ENCODE data around the gene ENTPD7.
"Not testable (repeated sequence)": the region's sequence is repeated elsewhere in the genome, so short reads cannot be mapped to it uniquely, and the experiment has no call there.

ENTPD7 gene

DNA sequence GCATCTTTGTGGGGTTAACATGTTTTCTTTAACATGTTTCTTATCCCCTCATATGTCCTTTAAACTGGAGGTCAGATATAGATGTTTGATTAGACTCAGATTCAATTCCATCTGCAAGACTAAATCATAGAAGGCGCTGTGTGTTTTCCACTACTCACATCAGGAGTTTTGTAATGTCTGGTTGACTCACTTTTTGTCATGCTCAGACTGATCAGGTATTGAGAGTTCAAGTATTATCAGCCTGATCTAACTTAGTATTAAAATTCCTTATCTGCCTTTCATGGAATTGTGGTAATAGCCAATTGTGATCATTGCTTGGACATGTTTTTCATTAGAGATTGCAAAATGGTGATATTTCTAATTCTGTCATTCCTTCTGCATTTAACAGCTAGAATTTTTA lies 30.2 kb downstream of the ENTPD7 start:
- DNase-seq: no peak

DNA sequence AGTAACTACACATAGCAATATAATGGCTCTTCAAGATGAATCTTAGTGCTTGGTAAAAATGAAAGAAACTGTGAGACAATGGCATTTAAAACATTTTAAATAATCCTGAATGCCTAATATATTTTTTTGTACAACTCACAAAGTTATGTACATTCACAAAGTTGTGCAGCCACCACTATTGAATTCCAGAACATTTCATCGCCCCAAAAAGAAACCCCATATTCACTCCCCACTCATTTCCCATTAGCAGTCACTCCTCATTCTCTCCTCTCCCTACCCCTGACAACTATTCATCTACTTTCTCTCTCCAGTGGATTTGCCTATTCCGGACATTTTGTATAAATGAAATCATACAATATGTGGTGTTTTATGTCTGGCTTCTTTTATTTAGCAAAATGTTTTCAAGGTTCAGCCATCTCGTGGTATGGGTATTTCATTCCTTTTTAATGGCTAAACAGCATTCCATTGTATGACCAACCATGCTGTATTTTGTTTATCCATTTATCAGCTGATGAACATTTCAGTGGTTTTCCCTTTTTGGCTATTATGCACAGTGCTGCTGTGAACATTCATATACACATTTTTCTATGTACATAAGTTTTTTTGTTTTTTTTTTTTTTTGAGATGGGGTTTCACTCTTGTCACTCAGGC lies 34.7 kb downstream of the ENTPD7 start:
- no peak for DNase-seq

DNA sequence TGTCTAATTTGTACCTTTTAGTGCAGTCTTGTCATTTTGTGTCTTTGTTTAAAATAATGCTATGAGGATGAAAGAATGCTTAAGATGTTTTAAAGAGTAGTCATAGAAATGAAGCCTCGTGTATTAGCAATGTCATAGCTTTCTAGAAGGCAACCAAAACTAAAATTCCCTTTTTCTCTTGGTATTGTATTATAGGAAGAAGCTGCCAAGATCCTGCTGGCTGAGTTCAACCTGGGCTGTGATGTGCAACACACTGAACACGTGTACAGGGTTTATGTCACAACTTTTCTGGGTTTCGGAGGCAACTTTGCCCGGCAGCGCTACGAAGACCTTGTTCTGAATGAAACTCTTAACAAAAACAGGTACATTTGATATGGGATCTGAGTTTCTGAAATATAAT lies 36.5 kb downstream of the ENTPD7 start:
- no peak for DNase-seq

DNA sequence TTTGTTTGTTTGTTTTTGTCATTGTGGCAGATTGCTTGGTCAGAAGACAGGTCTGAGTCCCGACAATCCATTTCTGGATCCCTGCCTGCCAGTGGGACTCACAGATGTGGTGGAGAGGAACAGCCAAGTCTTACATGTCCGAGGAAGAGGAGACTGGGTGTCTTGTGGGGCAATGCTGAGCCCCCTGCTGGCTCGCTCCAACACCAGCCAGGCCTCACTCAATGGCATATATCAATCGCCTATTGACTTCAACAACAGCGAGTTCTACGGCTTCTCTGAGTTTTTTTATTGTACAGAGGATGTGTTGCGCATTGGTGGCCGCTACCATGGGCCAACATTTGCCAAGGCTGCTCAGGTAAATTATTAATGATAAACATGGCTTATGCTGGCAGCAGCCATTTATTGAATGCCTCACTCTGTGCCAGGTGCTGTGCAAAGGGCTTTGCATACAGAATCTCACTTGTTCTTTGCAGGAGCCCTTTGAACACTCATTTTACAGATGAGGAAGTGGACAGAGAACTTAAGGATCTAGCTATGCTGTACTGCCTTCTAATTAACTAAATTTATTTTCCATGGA lies 39.3 kb downstream of the ENTPD7 start:
- DNase-seq: peak in 2 of 4 experiments; percentile 13 to 28

DNA sequence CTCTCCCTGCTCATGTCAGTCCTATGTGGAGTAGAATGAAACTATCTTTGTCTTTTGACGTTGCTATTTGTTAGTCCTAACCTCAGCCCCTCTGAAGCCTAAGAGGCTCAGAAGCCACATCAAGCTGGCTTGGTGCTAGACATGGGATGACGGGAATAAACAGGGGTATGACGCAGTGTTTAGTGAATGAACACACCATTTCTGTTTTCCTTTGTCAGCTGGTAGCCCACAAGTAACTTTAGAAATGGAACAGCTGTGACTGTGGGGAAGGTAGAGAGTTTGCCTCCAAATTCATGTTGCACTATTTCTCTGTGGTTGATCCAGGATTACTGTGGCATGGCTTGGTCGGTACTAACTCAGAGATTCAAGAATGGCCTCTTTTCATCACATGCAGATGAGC lies 41.3 kb downstream of the ENTPD7 start:
- no peak for DNase-seq

DNA sequence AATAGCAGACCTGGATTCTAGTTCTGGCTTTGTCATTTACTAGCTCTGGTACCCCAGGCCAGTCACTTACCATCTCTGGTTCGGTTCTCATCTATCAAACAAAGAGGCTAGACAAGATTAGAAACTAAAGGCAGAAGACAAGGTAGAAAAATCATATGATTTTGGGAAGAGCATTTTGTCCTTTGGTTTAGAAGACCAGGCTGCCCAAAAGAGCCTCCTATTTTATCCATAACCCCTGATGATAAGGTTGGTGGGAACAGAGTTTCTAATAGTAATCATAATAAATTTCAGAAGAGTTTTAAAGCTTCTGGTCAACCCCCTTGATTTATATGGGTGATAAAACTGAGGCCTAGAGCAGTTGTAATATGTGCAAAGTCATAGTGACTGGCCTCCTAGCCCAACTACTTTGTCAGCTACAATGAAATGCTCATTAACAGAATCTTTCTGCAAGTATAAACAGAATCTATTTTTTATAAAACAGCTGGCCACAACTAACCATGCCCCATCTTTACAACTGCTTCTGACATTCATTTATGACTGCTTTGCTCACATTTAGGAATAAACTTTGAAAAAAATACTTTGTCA lies 49.2 kb downstream of the ENTPD7 start:
- DNase-seq: no peak

DNA sequence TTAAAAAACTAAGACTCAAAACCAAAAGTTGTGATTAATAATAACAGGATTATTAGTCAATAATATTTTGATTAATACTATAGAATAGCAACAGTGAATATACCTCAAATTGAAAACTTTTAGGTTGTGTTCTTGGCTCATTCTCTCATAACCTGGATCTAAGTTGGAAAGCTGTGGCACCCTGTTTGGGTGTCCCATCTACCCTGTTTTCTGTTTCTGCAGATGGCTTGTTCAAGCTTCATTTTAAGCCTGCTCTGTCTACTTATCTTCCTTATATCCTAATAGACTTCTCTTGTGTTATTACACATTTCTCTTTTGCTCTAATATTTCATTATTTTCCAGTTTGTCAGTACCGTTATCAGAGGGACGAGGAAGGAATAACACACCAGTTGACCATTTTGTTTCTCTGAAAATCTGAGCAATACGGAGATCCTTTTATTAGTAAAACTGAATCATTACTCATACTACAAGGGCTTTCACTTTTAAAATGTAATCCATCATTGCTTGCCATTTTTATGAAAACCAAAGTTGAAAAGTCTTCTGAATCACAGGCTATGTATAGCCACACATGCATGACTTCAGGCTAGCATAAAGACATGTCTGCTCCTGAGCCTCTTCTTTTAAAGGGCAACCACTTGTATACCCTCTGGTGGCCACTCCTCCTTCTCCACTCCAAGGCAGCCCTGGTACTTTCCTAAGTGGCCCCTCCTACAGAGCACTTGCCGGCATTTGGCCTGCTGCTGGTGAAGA lies 50.3 kb downstream of the ENTPD7 start:
- DNase-seq: no peak

DNA sequence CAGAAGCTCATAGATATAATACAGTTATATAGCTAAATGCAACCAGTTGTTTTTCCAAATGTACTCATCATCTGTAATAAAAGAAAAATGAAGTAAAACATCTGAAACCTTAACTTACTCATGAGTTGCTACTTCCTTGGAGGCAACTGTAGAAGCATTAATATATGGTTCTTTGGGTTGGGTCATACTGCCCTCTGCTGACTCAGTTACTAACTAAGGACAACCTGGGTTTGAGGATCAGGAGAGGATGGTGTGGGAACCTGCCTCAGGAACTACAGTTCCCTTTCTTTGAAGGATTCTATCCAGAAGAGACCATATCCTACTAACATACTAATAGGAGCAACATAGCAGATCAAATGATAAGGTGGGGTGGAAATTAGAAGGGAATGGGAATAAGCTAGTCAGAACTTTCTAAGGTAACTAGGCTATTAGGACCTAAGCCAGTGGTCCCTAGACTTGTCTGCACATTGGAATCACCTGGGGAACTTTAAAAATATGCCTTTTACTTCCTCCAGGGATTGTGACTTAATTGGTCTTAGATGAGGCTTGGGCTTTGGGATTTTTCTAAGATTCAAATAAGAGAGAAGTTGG lies 51.9 kb downstream of the ENTPD7 start:
- peak; percentile 64 to 77 (median 68) for DNase-seq

DNA sequence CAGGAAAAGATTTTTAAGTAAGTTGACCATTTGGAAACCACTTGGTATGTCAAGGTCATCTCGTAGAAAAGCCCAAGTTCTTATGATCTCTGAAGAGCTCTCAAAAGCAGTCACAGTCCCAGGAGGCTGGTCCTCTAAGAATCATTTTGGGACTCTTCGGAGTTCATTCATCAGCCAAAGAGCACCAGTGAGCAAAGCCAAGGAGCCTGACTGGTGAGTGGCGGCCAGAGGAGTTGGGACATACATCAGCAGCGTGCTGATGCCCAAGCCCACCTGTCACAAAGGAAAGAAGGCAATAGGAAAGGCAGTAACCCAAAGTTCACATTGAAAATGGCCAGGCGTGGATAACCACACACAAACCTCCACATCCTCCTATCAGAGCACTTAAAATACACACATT lies 55.1 kb downstream of the ENTPD7 start:
- no peak for DNase-seq

DNA sequence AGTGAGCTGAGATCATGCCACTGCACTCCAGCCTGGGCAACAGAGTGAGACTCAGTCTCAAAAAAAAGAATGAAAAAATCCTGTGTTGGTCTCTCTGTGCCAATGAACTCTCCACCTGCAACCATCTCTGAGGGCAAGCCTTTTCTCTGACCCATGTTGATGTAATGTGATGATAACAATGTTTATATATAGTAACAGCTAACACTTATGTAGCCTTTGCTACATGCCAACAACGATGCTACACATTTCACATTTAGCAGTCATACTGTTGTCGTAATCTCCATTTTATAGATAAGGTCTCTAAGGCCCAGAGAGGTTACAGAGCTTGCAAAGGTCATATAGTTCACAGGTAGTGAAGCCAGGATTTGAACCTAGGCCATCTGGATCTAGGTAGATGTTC lies 61.1 kb downstream of the ENTPD7 start:
- DNase-seq: no peak

DNA sequence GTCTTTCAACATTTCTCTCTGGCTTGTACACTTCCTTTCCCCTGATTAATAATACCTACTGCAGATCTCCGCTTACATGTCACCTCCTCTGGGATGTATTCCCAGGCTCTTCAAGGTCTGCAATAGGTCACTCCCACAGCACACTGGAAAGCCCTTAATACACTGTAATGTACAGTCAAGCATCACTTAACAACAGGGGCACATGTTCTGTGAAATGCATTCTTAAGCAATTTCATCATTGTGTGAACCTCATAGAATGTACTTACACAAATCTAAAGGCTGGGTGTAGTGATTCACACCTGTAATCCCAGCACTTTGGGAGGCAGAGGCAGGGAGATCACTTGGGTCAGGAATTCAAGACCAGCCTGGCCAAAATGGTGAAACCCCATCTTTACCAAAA lies 70.7 kb downstream of the ENTPD7 start:
- no peak for DNase-seq

DNA sequence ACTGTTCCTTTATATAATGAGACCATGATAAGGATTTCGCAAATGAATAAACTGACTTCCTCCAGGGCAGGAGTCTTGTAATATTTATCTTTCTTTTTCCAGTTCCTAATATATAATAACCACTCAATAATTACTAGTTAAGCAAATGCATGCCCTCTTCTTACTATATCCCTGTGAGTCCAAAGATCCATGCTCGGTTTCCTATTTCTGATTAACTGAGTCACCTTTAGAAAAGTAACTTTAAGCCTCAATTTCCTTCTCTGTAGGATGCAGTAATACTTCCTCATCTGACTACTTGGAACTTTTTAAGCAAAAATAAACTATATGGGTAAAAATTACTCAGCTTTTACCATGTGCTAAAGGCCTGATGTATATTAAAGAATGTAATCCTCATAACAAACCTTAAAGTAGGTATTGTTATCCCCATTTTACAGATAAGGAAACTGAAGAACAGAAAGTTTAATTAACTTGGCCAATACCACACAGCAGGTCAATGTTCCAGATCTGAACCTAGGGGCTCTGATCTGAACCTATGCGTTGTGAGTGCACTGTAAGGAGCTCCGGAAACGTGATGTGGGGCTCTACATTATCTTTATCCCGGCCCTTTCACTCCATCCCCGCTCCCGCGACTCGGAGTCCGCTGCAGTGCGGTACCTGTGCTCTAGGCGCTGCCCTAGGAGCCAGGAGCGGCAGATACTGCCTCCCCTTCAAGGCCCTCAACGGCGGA lies 72.2 kb downstream of the ENTPD7 start:
- DNase-seq: peak in 3 of 4 experiments; percentile 5 to 34 (median 33)

DNA sequence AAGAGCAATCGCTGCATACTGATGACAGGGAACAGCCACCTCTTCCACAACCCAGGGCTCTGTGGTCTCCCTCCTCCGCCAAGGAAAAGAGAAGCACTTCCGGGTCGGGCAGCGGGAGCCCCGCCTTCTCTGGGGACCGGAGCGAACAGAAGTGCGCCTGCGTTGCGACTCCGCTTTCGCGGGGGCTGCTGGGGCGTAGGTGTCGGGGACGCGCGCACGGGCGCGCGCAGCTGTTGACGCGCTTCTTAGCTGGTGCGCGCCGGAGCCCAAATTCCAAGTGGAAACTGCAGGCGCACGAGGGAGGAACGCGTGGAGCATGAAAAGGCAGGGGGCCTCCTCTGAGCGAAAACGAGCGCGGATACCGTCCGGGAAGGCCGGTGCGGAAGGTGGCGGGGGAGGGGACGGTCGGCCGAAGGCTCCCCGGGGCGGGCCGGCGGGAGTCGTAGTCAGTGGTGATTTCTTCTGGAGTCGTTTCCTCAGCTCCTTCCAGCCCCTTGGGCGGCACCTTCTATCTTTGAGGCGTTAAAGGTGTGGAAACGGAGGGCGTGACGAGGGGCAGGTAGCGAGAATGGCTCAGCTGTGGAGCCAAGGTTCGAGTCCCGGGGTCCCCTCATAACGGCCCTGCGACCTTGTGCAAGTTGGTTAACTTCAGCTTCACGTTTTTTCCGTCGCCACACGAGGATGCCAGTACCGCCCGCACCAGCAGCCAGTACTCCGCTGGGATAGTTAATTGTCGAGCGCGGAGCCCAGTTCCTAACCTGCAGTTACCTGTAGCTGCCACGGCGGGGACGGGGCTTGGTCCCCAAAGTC lies 72.9 kb downstream of the ENTPD7 start, which contains the start of the genes COX15 and CUTC:
Gene COX15 (minus strand): TSS at position 95 of the 810 bp plus-strand sequence. CDS start 78 bp downstream, at position 17.
Gene CUTC (plus strand): TSS at position 202 of the 810 bp plus-strand sequence. CDS start 115 bp downstream, at position 317.
- peak; percentile 97 to 98 (median 98) for DNase-seq

DNA sequence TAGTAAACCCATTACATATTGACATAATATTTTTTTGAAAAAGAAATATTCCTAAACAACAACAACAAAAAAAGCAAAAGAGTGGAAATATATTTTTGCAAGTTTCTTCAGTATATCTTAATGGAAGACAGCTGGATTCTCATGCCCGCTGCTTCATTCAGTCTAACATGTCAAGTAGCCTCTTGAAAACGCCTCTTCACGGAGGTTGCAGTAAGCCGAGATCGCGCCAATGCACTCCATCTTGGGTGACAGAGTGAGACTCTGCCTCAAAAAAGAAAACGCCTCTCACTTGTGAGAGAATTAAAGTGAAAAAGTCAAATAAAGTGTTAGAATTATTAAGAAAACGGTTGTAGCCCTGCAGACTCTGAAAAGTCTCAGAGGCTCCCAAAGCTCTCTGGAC lies 74.1 kb downstream of the ENTPD7 start:
- no peak for DNase-seq

DNA sequence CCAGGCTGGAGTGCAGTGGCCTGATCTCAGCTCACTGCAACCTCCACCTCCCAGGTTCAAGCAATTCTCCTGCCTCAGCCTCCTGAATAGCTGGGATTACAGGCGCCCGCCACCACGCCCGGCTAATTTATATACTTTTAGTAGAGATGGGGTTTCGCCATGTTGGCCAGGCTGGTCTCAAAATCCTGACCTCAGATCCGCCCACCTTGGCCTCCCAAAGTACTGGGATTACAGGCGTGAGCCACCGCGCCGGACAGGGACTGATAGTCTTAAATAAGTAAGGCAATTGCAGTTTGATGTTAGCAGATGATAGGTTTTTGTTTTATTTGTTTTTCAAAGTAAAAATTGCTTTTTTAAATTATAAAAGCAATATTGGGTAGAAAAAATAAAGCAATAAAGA lies 74.8 kb downstream of the ENTPD7 start:
- DNase-seq: not testable (repeated sequence)

DNA sequence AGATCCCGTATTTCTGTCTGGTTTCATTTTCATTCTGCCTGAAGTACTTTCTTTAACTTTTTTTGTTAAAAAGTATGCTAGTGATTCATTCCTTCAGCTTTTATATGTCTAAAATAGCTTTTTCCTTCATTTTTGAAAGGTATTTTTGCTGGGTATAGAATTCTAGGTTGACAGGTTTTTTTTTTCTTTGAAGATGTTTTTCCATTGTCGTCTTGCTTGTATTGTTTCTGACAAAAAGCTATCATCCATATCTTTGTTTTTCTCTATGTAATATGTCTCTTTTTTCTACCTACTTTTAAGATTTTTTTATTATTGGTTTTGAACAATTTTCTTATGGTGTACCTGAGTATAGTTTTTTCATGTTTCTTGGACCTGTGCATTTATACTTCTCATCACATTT lies 81.0 kb downstream of the ENTPD7 start:
- DNase-seq: no peak

DNA sequence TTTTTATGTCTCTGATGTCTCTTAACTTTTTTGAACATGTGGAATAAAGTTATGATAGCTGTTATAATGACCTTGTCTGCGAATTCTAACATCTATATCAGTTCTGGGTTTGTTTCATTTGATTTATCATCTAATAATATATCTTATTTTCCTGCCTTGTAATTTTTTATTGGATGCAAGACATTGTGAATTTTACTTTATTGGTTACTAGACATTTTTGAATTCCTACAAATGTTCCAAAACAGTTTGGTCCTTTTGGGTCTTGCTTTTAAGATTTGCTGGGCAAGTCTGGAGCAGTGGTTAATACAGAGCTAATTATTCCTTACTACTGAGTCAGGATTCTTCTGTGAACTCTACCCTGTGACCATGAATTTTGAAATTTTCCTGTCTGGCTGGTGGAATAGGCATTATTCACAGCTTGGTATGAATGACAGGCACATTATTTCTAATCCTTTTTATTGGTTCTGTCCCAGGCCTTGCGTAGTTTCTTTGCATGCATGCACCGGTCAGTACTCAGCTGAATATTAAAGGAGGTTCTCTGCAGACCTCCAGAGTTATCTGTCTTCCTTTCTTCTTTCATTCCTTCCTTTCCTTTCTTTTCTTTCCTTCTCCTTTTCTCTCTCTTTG lies 81.7 kb downstream of the ENTPD7 start:
- DNase-seq: no peak

DNA sequence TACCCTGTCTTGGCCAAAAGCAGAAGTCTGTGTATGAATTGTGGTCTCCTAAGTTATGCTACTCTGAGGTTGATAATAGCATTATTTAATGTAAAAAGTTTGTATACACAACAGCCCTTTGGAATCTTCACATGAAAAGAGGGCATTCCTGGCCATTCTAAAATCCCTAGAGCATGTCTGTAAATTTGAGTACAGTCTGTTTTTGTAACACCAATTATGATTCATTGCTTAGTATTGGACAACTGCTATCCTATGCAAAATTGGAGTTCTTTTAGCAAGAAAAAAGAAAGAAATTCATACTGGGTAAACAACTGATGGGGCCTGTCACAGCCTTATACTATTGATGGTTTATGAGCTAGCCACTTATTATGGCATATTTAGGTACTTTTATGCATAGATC lies 82.9 kb downstream of the ENTPD7 start:
- no peak for DNase-seq

DNA sequence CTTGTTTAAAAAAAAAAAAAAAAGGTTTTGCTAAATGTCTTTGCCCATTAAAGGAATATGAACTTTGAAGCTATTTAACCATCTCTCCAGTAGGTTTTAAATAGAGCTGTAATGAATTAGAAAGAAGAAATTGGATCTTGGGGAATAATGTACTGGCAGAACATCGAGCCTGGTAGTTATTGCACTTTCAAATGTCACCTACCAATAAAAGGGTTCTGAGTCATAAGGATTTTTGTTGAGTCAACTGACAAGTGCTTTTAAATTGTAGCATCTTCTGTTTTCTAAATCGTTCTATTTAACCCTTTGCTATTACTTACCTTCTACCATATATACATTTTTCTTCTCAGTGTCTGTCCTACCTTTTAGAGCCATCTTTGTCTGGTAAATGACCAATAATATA lies 83.4 kb downstream of the ENTPD7 start:
- DNase-seq: no peak

DNA sequence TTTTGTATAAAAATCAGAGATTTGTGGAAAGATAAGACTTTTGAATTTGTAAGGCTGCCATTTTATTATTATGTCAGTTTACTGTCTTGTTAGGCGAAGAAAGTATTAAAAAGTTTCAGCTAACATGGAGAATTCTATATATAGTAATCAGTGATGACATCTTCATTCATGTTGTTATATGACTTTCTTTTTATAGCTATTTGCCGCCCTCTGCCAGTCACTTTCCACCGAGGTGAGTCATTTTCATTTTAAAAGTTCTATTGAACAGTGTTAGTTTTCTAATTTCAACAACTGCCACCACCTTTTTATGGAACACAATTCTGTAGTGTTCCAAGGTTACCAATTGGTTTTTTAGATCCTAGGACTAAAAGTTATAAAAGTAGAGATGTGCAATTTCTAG lies 84.5 kb downstream of the ENTPD7 start:
- no peak for DNase-seq

DNA sequence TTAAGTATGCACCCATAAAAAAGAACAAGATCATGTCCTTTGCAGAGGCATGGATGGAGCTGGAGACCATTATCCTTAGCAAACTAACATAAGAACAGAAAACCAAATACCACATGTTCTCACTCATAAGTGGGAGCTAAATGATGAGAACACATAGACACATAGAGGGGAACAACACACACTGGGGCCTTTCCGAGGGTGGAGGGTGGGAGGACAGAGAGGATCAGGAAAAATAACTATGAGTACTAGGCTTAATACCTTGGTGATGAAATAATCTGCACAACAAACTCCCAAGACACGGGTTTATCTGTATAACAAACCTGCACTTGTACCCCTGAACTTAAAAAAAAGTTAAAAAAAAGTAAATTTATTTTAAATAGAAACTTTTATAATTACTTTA lies 86.9 kb downstream of the ENTPD7 start:
- DNase-seq: not testable (repeated sequence)

All from suppressor macrophage (primary cell).